ENCODE data around the gene EIF4E2. TPM values are rescaled to one million over a fixed set of nuclear protein-coding genes. Genes with fewer than 3 reads are reported as not detected.
A peak's percentile ranks its signal among the peaks of the same experiment; 100 is the strongest.
"Not testable (repeated sequence)": the region's sequence is repeated elsewhere in the genome, so short reads cannot be mapped to it uniquely, and the experiment has no call there.

The EIF4E2 gene
- total RNA-seq, 2 donors from 2014 or later: 45.8 to 48.5 TPM

- DNase-seq (no peak), ATAC-seq (no peak)
- intact Hi-C loops (cut with DNase I): loop anchor here (5.0 to 10.0 kb wide), 4 partner anchors 68 to 618 kb away; no protein-coding TSS in a partner anchor
Observed at GRCh38 chr2:232520489-232520888, 30.0 kb upstream of the EIF4E2 start.

DNA sequence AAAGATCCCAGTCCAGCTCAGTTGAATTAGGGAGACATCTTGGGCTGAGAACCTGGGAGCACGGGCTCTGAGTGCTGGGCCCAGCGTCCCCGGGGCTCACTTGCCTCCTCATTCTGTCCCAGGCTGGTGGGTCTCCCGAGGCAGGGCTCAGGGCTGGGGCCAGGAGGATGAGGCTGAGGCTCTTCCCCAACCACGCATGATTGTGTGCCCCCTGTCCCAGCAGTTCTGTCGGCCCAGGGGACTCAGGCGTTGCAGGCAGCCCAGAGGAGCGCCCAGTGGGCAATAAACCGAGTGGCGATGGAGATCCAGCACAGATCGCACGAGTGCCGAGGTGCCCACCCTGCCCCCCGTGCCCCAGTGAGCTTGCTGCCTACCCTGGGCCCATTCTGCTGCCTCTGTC is 29.4 kb upstream of the EIF4E2 start:
- intact Hi-C loops (cut with DNase I): loop anchor here (5.0 to 10.0 kb wide), 4 partner anchors 69 to 619 kb away; no protein-coding TSS in a partner anchor
- ATAC-seq (no peak), DNase-seq (no peak)

GRCh38 chr2:232521959-232522622 is 28.4 kb upstream of the EIF4E2 start:
- DNase-seq (peak; percentile 63), ATAC-seq (peak; percentile 45 to 57)
- intact Hi-C loops (cut with DNase I): loop anchor here (5.0 to 10.0 kb wide), 4 partner anchors 70 to 620 kb away; no protein-coding TSS in a partner anchor

GRCh38 chr2:232522623-232523401 is 27.7 kb upstream of the EIF4E2 start:
- intact Hi-C loops (cut with DNase I): loop anchor here (5.0 to 10.0 kb wide), 4 partner anchors 71 to 621 kb away; no protein-coding TSS in a partner anchor
- DNase-seq (no peak), ATAC-seq (no peak)

DNA sequence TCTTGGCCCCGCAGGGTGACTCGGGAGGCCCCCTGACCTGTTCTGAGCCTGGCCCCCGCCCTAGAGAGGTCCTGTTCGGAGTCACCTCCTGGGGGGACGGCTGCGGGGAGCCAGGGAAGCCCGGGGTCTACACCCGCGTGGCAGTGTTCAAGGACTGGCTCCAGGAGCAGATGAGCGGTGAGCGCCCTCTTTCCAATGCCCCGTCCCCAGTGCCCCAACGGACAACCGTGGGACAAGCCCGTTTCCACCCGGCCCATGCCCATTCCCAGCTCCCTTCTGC is 27.1 kb upstream of the EIF4E2 start:
- DNase-seq (no peak), ATAC-seq (no peak)
- intact Hi-C loops (cut with DNase I): loop anchor here (5.0 to 10.0 kb wide), 4 partner anchors 71 to 621 kb away; no protein-coding TSS in a partner anchor

- DNase-seq: no peak
- peak; percentile 19 to 38 for ATAC-seq
- intact Hi-C loops (cut with DNase I): loop anchor here (5.0 to 10.0 kb wide), 4 partner anchors 72 to 622 kb away; no protein-coding TSS in a partner anchor
Observed at GRCh38 chr2:232523682-232524597, 26.5 kb upstream of the EIF4E2 start.

- intact Hi-C loops (cut with DNase I): loop anchor here (5.0 to 10.0 kb wide), 4 partner anchors 72 to 622 kb away; no protein-coding TSS in a partner anchor
- ATAC-seq (no peak), DNase-seq (no peak)
Observed at GRCh38 chr2:232524771-232525170, 25.7 kb upstream of the EIF4E2 start.

- ATAC-seq (no peak), DNase-seq (no peak)
- intact Hi-C loops (cut with DNase I): loop anchor here in 1 of 2 donors (10.0 kb wide), 1 partner anchor 620 kb away; no protein-coding TSS in a partner anchor
Observed at GRCh38 chr2:232525199-232525598, 25.3 kb upstream of the EIF4E2 start.

- DNase-seq (no peak), ATAC-seq (peak; percentile 27 to 71)
- intact Hi-C loops (cut with DNase I): loop anchor here in 1 of 2 donors (10.0 kb wide), 1 partner anchor 621 kb away; no protein-coding TSS in a partner anchor
Observed at GRCh38 chr2:232525791-232526371, 24.6 kb upstream of the EIF4E2 start, which contains the start of gene CHRND. Gene CHRND (plus strand): TSS chr2:232526160. CDS start chr2:232526216, 56 bp downstream.

DNA sequence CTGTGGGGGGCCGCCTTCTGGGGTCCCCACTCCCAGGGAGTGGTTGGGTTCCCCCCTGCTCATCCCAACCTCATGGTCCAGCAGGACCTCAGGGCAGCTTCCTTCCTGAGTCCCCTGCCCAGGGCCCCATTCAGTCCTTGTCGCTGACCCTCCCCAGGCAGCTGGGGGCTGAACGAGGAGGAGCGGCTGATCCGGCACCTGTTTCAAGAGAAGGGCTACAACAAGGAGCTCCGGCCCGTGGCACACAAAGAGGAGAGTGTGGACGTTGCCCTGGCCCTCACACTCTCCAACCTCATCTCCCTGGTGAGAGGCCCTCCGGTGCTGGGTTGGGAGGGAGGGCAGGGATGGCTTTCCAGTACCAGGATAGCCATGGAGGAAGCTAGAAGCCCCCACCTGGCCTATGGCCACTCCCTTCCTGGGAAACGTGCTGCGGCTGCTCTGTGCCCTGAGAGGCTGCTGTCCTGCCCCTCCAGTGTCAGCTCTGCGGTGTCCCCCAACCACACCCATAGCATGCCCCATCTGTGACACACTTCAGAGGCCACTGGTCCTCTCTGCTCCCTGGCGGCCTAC is 24.0 kb upstream of the EIF4E2 start:
- intact Hi-C loops (cut with DNase I): loop anchor here in 1 of 2 donors (10.0 kb wide), 1 partner anchor 622 kb away; no protein-coding TSS in a partner anchor
- DNase-seq: no peak

DNA sequence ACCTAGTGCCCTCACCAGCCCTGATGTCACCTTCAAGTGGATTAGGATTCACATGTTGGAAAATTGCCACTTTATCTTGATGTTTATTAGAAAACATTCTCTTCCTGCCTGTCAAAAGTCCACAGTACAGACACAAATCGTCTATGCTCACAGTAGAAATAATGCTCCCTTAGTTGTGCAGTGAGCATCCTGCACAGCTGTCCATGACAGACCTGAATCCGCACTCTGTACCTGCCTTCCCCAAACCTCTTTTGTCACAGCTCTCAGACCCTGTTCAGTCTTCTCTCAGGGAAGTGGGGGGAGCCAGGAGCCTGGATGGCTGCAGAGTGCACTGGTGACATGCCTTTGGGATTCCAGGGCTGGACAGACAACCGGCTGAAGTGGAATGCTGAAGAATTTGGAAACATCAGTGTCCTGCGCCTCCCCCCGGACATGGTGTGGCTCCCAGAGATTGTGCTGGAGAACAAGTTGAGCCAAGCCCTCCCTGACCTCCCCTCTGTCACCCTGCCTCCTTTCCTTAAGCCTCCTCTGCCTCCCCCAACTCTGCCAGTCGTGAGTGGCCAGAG is 22.5 kb upstream of the EIF4E2 start:
- ATAC-seq (no peak), DNase-seq (no peak)
- intact Hi-C loops (cut with DNase I): loop anchor here in 1 of 2 donors (10.0 kb wide), 1 partner anchor 623 kb away; no protein-coding TSS in a partner anchor

More for the DNA sequence above, 24.0 kb upstream of the EIF4E2 start:
- ATAC-seq: no peak

- intact Hi-C loops (cut with DNase I): loop anchor here in 1 of 2 donors (10.0 kb wide), 1 partner anchor 624 kb away; no protein-coding TSS in a partner anchor
- no peak for ATAC-seq
- peak; percentile 18 for DNase-seq
Observed at GRCh38 chr2:232528746-232529460, 21.6 kb upstream of the EIF4E2 start.

- no peak for DNase-seq
- intact Hi-C loops (cut with DNase I): loop anchor here in 1 of 2 donors (10.0 kb wide), 1 partner anchor 625 kb away; no protein-coding TSS in a partner anchor
Observed at GRCh38 chr2:232529806-232530547, 20.5 kb upstream of the EIF4E2 start.

DNA sequence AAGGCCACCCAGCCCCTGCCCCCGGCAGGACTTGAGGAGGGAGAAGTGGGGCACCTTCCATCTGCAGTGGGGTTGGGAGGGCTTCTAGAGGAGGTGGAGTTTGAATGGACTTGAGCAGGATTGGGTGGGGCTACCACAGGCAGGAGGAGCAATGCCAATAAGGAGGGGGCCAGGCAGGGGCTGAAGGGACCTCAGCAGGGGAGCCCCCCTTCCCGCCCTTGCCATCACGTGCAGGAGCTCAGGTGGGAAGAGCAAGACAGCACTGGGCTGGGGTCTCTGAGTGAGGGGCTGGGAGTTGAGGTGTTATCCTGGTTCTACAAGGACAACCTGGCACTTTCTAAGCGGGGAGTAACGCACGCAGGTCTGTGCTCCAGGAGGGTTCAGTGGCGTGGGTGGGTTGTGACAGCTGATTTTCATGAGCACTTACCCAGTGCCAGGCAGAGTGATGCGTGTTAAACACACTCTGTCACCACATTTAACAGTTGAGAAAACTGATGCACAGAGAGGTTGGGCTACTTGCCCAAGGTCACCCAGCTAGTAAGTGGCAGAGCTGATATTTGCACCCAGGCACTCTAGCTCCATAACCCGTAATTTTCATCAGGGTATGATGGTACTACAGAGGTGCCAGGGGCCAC is 19.7 kb upstream of the EIF4E2 start:
- intact Hi-C loops (cut with DNase I): no loop called here
- DNase-seq (no peak), ATAC-seq (no peak)

More at GRCh38 chr2:232529806-232530547, 20.5 kb upstream of the EIF4E2 start:
- no peak for ATAC-seq

GRCh38 chr2:232532419-232532818 is 18.1 kb upstream of the EIF4E2 start:
- DNase-seq (no peak), ATAC-seq (peak; percentile 32 to 73)
- intact Hi-C loops (cut with DNase I): no loop called here

DNA sequence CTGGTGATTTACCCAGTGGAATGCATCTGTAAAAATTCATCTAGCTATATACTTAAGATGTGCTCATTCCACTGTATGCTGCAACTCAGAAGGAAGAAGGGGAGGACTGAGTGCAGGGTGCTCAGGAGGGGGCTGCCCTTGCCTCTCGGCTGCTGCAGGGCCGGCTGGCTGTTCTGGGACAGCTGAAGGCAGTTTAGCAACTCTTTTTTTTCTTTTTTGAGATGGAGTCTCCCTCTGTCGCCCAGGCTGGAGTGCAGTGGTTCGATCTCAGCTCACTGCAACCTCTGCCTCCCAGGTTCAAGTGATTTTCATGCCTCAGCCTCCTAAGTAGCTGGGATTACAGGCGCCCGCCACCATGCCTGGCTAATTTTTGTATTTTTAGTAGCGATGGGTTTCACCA is 17.7 kb upstream of the EIF4E2 start:
- peak in 1 of 2 donors; percentile 3 for ATAC-seq

More for the DNA sequence above, 17.7 kb upstream of the EIF4E2 start:
- DNase-seq; intact Hi-C loops (cut with DNase I): not testable (repeated sequence)

Measured in left cardiac atrium (tissue), 4 donors.